Omental fat pad (tissue), 4 donors: Measurements from ENCODE around the gene LPCAT1. TPM values are rescaled to one million over a fixed set of nuclear protein-coding genes. Genes with fewer than 3 reads are reported as not detected.
"Not testable (repeated sequence)": the region's sequence is repeated elsewhere in the genome, so short reads cannot be mapped to it uniquely, and the experiment has no call there.

Source experiments
- ATAC-seq: fragments of 150-250 bp; one replicate; pipeline ENCODE4 v1.9.1; 2016; ENCODE audit warnings: mild to moderate bottlenecking, moderate library complexity; ENCODE audit not compliant: low FRiP score
- DNase-seq: peaks from one replicate; pipeline ENCODE4 v3.0.0-alpha.2; 2019; ENCODE audit warnings: low spot score
- CTCF ChIP-seq, 3 donors: fragments of 450-650 bp; IDR thresholded peaks; one replicate each; pipeline ENCODE4 v1.5.1; 2016 to 2017; ENCODE audit warnings: antibody characterized with exemption in 3 of 3, mild to moderate bottlenecking in 3 of 3, moderate library complexity in 2 of 3
- total RNA-seq, 4 donors: library from RNA; depleted of rRNA; stranded (reverse); fragments of >200 nt; gene quantifications; one replicate each; pipeline ENCODE4 v1.1.0, GENCODE V29; 2016

LPCAT1 gene
- total RNA-seq, 4 donors from 2014 or later: 22.3 to 37.1 (median 34.5) TPM

DNA sequence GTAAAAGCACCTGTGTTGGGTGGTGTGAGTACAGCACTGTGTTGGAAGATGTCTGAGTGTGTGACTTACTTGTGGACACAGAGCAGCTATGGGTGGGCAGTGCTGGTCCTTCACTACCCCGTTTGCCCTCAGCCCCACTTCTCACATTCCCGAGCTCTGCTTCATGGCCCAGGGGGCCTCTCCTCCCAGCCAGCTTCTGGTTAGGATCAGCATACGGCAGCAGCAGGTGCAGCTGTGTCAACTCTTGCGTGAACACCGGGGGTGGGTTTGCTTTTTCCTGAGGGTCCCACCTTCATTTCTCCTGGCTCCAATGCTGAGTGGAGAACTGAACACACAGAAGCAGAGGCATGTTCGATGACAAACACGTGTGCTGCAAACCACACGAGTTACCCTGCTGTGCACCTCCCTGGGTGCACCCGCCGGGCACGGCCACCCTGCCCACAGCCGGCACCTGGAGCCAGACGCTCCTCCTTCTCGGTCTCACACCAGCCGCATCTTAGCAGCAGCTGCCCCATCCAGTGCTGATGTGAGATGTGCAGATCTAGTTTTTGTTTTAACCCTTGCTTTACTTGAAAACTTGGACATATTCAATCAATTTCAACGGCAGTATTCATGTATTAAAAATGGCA is 63.6 kb downstream of the LPCAT1 start:
- no peak for ATAC-seq
- no peak for DNase-seq
- no peak for TF ChIP-seq CTCF (IDR thresholded peaks at IDR 0.05)

- ATAC-seq, DNase-seq: not testable (repeated sequence)
These were observed 64.3 kb downstream of the LPCAT1 start for GRCh38 chr5:1459435-1459834.

- not testable (repeated sequence) for DNase-seq, ATAC-seq
These were observed 67.5 kb downstream of the LPCAT1 start for GRCh38 chr5:1456110-1456881.

DNA sequence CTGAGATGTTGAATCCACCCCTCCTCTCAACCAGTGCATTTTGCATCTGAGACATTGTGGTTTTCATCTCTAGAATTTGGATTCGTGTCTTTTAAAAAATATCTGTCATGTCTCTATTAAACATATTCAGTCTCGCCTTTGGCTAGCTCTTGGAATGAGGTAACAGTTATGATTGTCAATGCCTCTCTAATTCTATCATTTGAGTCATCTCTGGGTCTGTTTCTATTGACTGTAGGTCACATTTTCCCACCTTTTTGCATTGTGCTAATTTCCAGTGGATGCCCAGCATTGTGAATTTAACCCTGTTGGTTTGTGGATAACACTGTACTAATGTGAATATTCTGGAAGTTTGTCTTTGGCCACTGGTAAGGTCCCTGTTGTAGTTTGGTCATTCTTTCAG is 70.1 kb downstream of the LPCAT1 start:
- no peak for ATAC-seq
- DNase-seq: no peak
- TF ChIP-seq CTCF (IDR thresholded peaks at IDR 0.05): no peak

- ATAC-seq: no peak
- no peak for TF ChIP-seq CTCF (IDR thresholded peaks at IDR 0.05)
- no peak for DNase-seq
These were observed 74.6 kb downstream of the LPCAT1 start for GRCh38 chr5:1449081-1449630.

GRCh38 chr5:1448511-1449011 is 75.2 kb downstream of the LPCAT1 start:
- ATAC-seq: no peak
- DNase-seq: no peak
- TF ChIP-seq CTCF (IDR thresholded peaks at IDR 0.05): no peak

- no peak for DNase-seq
- ATAC-seq: no peak
- TF ChIP-seq CTCF (IDR thresholded peaks at IDR 0.05): no peak
These were observed 75.9 kb downstream of the LPCAT1 start for GRCh38 chr5:1447671-1448361.
